IMR-90 (cell line): Measurements from ENCODE around the gene CDC42EP4.

Experiments used
- BHLHE40 ChIP-seq: fragments of 150-350 bp; IDR thresholded peaks from 2 replicates; pipeline ENCODE4 v1.6.1; 2016; ENCODE audit warnings: mild to moderate bottlenecking, low read depth, low read length
- CEBPB ChIP-seq: IDR thresholded peaks from 2 replicates; pipeline ENCODE4 v1.6.1; 2012; ENCODE audit warnings: low read depth, low read length, improper control_type of control experiment
- MXI1 ChIP-seq: IDR thresholded peaks from 2 replicates; pipeline ENCODE4 v1.6.1; 2012; ENCODE audit warnings: low read depth, mild to moderate bottlenecking, low read length, moderate library complexity, borderline replicate concordance
- NFE2L2 ChIP-seq: fragments of 150-350 bp; IDR thresholded peaks from 2 replicates; pipeline ENCODE4 v1.6.1; 2016; ENCODE audit warnings: low read depth, mild to moderate bottlenecking, low read length
- POLR2A ChIP-seq: IDR thresholded peaks from 2 replicates; pipeline ENCODE4 v1.6.1; 2012; ENCODE audit warnings: mild to moderate bottlenecking, low read depth, low read length
- RCOR1 ChIP-seq: IDR thresholded peaks from 2 replicates; pipeline ENCODE4 v1.6.1; 2012; ENCODE audit warnings: mild to moderate bottlenecking, low read length, improper control_type of control experiment; ENCODE audit not compliant: insufficient replicate concordance
- RFX5 ChIP-seq: IDR thresholded peaks from 2 replicates; pipeline ENCODE4 v1.8.0; 2012; ENCODE audit warnings: low read depth, mild to moderate bottlenecking, low read length, moderate library complexity
- SMC3 ChIP-seq: fragments of 150-350 bp; IDR thresholded peaks from 2 replicates; pipeline ENCODE4 v1.6.1; 2016; ENCODE audit warnings: low read depth, mild to moderate bottlenecking, antibody characterized with exemption, low read length, moderate library complexity
- USF2 ChIP-seq: fragments of 150-350 bp; IDR thresholded peaks from 2 replicates; pipeline ENCODE4 v1.6.1; 2017; ENCODE audit warnings: mild to moderate bottlenecking, antibody characterized with exemption, low read length, low read depth
- TF ChIP-seq, protein P1 (sequence below): conservative IDR thresholded peaks from 2 replicates; pipeline ENCODE4 v1.5.1; 2012; ENCODE audit warnings: mild to moderate bottlenecking, low read depth, low read length, improper control_type of control experiment

- no peak for TF ChIP-seq POLR2A
- TF ChIP-seq NFE2L2 = no peak
- TF ChIP-seq, protein P1, sequence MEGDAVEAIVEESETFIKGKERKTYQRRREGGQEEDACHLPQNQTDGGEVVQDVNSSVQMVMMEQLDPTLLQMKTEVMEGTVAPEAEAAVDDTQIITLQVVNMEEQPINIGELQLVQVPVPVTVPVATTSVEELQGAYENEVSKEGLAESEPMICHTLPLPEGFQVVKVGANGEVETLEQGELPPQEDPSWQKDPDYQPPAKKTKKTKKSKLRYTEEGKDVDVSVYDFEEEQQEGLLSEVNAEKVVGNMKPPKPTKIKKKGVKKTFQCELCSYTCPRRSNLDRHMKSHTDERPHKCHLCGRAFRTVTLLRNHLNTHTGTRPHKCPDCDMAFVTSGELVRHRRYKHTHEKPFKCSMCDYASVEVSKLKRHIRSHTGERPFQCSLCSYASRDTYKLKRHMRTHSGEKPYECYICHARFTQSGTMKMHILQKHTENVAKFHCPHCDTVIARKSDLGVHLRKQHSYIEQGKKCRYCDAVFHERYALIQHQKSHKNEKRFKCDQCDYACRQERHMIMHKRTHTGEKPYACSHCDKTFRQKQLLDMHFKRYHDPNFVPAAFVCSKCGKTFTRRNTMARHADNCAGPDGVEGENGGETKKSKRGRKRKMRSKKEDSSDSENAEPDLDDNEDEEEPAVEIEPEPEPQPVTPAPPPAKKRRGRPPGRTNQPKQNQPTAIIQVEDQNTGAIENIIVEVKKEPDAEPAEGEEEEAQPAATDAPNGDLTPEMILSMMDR = no peak
- TF ChIP-seq USF2 = no peak
- TF ChIP-seq BHLHE40 = no peak
- no peak for TF ChIP-seq CEBPB
- no peak for TF ChIP-seq SMC3
- TF ChIP-seq RFX5 = no peak
- TF ChIP-seq MXI1 = no peak
- TF ChIP-seq RCOR1 = no peak
Measured at GRCh38 chr17:73268582-73269328, 43.0 kb downstream of the CDC42EP4 start.
